GM15510 (cell line): ENCODE measurements around the gene SLMAP.

ENCODE experiments used
- POLR2A ChIP-seq: IDR thresholded peaks from 3 replicates; pipeline ENCODE4 v1.6.1; 2011; ENCODE audit warnings: borderline replicate concordance; ENCODE audit not compliant: insufficient read length; ENCODE audit errors: extremely low read depth

SLMAP gene

DNA sequence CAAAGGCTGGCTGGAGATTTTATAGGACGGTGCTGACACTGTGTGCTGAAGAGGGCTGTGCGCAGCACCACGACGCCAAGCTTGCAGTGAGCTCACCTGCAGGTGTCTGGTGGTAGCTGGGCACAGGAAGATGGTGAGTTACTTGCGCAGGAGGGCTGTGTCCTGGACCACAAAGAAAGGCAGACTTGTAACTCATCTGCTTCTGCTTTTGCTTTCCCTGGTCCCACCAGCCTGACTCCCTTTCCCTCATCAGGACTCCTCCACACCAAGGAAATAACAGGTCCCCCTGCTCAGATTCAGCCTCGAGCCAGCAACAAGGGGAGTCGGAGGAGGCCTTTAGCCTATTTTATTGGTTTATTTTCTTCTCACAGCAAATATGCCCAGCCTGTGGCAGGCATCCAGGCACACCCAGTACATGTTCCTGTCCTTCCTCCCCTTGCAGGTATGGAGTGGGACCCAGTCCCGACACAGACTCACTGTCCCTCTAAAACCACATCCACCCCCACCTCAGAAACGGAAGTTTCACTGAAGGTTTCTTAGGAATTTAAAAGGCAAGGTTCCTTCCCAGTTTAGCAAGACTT lies 216.5 kb downstream of the SLMAP start:
- TF ChIP-seq POLR2A: no peak

DNA sequence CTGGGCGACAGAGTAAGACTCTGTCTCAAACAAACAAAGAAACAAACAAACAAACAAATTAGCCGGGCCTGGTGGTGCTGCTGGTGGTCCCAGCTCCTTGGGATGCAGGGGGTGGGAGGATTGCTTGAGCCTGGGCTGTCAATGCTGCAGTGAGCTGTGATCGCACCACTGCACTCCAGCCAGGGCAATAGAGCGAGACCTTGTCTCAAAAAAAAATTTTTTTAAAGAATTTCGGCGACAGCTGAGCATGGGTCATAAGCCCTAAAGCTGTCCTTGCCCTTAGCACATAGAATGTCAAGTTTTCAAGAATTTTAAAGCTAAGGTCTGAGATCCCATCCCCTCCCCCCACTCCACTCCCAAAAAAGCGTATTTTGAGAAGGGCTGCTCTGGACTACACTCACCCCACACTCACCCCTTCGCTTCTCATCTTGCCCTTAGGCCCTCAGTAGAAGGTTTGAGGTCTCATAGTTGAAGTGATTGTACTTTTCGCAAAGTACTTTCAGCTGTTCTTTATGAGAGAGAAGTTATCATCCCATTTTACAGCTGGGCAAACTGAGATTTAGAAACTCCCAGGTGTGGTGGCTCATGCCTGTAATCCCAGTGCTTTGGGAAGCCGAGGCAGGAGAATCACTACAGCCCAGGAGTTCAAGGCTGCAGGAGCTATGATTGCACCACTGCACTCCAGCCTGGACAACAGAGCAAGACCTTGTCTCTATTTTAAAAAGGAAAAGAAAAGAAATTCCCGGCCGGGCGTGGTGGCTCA lies 217.8 kb downstream of the SLMAP start:
- no peak for TF ChIP-seq POLR2A

DNA sequence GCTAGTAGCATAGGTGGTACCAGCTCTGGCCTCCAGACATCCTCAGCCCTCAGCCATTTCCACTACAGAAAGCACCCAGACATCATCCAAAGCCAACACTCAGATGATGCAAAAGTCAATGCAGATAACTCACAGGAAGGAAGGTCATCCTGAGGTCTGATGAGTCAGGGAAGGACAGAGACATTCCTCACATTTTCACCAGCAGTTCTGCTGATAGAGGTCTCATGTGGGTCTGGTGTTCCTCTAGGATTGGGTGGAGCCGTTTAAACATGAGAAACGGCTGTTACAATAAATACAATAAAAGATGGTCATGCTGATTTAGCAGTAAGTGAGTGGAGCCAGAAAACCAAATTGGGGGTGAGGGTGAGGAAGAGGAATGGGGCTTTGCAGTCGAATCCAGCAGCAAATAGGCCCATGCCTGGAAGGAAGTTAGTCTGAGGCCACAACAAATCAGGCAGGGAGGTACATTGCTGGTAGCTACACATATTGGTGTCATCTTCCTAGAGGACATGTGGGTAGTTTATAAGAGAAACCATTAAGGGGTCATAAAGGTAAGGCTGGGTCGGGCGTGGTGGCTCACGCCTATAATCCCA lies 218.8 kb downstream of the SLMAP start:
- no peak for TF ChIP-seq POLR2A

DNA sequence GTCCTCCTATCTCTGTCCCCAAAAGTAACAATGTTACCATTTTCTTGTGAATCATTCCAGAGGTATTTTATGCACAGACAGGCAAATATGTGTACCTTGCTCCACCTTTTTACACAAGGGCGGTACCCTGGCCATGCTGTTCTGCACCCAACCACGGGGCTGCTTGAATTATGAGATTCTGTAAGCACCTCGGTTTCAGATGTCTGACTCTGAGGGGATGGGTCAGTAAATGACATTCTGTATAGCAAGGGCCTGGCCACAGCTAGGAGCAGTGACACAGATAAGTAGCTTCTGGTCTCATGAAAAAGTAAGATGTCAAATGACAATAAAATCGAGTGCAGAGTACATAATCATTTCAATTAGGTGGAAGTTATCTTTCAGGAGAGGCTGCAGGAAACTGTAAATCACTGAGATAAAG lies 221.7 kb downstream of the SLMAP start:
- no peak for TF ChIP-seq POLR2A

DNA sequence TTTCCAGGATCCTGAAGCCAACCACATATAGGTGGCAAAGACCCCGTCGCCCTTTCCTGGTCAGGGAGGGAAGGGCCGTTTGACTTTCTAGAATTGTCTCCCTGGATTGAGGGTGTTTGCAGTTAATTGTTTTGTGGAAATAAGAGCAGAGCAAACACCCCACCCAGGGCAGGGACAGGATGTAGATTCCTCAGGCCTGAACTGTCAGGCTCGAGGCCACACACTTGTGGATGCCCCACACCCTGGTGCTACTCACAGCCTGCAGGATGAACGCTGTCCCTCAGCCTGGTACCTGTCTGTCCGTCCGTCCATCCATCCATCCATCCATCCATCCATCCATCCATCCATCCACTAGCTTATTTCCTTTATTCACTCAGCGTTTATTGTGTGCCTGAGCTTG lies 222.2 kb downstream of the SLMAP start:
- TF ChIP-seq POLR2A: no peak
